T-helper 1 cell treated with Interleukin-12 subunit alpha and Interleukin-12 subunit beta and Interleukin-4 antibody, amounts not matched to agents 30 ng/mL and 1 ng/mL, for 36 hours (primary cell): ENCODE measurements around the gene PUS1. TPM values are rescaled to one million over a fixed set of nuclear protein-coding genes. Genes with fewer than 3 reads are reported as not detected.
"Not testable (repeated sequence)": the region's sequence is repeated elsewhere in the genome, so short reads cannot be mapped to it uniquely, and the experiment has no call there.

Experiments
- intact Hi-C: fragments of 100-400 bp; cut with micrococcal nuclease; formaldehyde crosslinking; loops from one replicate; pipeline ENCODE4 v1.15.1; 2024
- total RNA-seq: library from RNA; stranded (reverse); gene quantifications from 2 replicates; pipeline ENCODE4 v1.2.3, GENCODE V29; 2022

The PUS1 gene
- total RNA-seq, 1 donor from 2014 or later = 62.7 TPM

GRCh38 chr12:131950182-131950913 is 21.3 kb downstream of the PUS1 start:
- intact Hi-C loops = no loop called here

- intact Hi-C loops = not testable (repeated sequence)
These were observed 24.7 kb downstream of the PUS1 start for GRCh38 chr12:131953810-131954209.

DNA sequence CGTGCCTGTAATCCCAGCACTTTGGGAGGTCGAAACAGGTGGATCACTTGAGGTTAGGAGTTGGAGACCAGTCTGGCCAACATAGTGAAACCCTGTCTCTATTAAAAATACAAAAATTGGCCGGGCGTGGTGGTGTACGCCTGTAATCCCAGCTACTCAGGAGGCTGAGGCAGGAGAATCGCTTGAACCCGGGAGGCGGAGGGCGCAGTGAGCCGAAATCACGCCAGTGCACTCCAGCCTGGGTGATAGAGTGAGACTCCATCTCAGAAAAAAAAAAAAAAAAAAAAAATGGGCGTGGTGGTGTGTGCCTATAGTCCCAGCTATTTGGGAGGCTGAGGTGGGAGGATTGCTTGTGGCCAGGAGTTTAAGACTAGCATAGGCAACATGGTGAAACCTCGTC is 25.4 kb downstream of the PUS1 start:
- intact Hi-C loops = not testable (repeated sequence)

GRCh38 chr12:131959116-131959515 is 30.0 kb downstream of the PUS1 start:
- intact Hi-C loops = no loop called here

GRCh38 chr12:131959641-131960589 is 30.8 kb downstream of the PUS1 start:
- intact Hi-C loops = no loop called here

- intact Hi-C loops = not testable (repeated sequence)
These were observed 31.7 kb downstream of the PUS1 start for GRCh38 chr12:131960590-131961325.

GRCh38 chr12:131961328-131961727 is 32.3 kb downstream of the PUS1 start:
- intact Hi-C loops = not testable (repeated sequence)

GRCh38 chr12:131962069-131962468 is 33.0 kb downstream of the PUS1 start:
- intact Hi-C loops = no loop called here

GRCh38 chr12:131963381-131963780 is 34.3 kb downstream of the PUS1 start:
- intact Hi-C loops = no loop called here

- intact Hi-C loops = no loop called here
These were observed 36.0 kb downstream of the PUS1 start for GRCh38 chr12:131965073-131965472.

GRCh38 chr12:131971226-131971625 is 42.1 kb downstream of the PUS1 start:
- intact Hi-C loops = no loop called here

- intact Hi-C loops = no loop called here
These were observed 46.2 kb downstream of the PUS1 start for GRCh38 chr12:131975228-131975627.

DNA sequence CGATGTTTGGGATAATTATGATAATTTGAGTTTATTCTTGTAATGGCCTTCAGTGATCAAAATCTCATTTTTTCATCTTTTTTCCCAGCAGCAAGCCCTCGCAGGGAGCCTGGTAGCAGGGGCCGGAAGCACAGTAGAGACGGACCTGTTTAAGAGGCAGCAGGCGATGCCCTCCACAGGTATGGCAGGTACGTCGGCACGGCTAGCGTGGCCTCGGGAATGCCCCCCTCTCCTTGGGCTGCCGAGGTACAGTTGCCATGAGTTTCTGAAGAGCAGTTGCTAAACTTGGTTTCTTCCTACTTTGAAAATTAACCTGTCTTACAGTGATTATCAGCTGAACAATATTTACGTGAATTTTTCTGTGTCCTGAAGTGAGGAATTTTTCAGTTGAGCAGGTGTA is 50.5 kb downstream of the PUS1 start:
- intact Hi-C loops = no loop called here

GRCh38 chr12:131980263-131980662 is 51.2 kb downstream of the PUS1 start:
- intact Hi-C loops = no loop called here

DNA sequence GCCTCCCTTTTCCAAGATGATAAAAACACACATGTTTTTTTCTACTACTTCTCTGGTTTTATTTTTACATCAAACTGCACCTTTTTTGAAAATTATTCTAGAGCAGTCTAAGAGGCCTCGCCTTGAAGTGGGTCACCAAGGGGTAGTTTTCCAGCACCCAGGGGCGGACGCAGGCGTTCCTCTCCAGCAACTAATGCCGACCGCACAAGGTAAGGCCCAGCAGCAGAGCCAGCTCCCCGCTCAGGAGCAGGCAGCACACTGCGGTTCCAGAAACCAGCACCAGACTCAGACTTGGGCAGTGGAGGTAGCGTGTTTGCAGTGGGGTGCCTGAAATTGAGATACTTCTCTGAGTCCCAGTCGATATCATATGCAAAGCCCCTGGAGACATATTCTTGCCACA is 52.3 kb downstream of the PUS1 start:
- intact Hi-C loops = no loop called here

GRCh38 chr12:131982041-131982440 is 53.0 kb downstream of the PUS1 start:
- intact Hi-C loops = no loop called here

GRCh38 chr12:131983026-131983425 is 54.0 kb downstream of the PUS1 start:
- intact Hi-C loops = no loop called here

DNA sequence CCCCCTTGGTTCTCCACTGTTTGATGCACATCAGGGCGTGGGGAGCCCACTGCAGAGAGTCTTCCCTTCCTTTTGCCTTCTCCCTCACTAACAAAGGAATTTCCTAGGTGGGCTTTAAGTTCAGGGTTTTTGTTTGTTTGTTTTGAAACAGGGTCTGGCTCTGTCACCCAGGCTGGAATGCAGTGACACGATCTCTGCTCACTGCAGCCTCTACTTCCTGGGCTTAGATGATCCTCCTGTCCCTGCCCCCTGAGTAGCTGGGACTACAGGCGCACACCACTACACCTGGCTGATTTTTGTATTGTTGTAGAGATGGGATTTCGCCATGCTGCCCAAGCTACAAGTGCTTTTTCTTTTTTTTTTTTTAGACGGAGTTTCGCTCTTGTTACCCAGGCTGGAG is 54.5 kb downstream of the PUS1 start:
- intact Hi-C loops = no loop called here

DNA sequence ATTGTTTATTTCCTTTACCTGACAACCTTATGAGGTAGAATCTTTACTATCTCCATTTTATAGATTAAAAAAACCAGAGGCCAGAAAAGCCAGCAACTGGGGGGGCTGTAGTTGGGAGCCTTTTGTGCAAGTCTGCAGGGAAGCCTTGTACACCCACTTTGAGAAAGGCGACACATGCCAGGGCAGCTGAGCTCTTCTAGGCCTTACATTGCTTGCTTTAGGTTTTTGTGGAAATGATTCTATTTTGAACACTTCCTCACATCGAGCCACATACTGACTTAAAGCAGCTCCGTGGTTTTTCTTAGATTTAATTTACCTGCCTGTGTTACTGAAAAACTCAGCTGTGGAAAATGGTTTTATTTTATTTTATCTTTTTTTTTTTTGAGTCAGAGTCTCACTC is 55.3 kb downstream of the PUS1 start:
- intact Hi-C loops = no loop called here

- intact Hi-C loops = not testable (repeated sequence)
These were observed 56.4 kb downstream of the PUS1 start for GRCh38 chr12:131985510-131985875.

DNA sequence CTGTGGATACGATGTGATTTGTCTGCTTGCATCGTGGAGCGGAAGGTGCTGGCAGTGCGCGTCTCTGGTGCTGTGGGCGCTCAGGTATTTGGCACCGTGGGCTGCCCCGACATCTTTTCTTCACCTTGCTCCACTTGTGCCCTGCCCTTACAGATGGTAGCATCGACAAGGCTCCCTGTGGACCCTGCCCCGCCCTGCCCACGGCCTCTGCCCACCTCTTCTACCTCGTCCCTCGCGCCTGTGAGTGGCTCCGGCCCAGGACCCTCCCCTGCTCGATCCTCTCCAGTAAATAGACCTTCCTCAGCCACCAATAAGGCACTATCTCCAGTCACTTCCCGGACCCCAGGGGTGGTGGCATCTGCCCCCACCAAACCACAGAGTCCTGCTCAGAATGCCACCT is 57.3 kb downstream of the PUS1 start:
- intact Hi-C loops = no loop called here

- intact Hi-C loops = no loop called here
These were observed 57.8 kb downstream of the PUS1 start for GRCh38 chr12:131986910-131987309.
